Gastroesophageal sphincter (tissue), 4 donors: ENCODE data around the gene ZBED5. TPM values are rescaled to one million over a fixed set of nuclear protein-coding genes. Genes with fewer than 3 reads are reported as not detected.
A peak's percentile ranks its signal among the peaks of the same experiment; 100 is the strongest.

Experiments
- ATAC-seq: fragments of 150-250 bp; one replicate; pipeline ENCODE4 v1.9.1; 2016; ENCODE audit warnings: mild to moderate bottlenecking, moderate library complexity
- H3K27ac ChIP-seq, 4 donors: fragments of 200-600 bp; sonication (generic) in 3 of 4; 1 replicate in 3 of 4; 2 replicates in 1 of 4; pipeline ENCODE4 v1.5.1; 2016 to 2019
- H3K27me3 ChIP-seq: fragments of 200-600 bp; sonication (generic); one replicate; pipeline ENCODE4 v1.5.1; 2019
- H3K36me3 ChIP-seq, 2 donors: fragments of 200-600 bp; sonication (generic); one replicate each; pipeline ENCODE4 v1.5.1; 2019; ENCODE audit warnings: control low read depth in 1 of 2
- H3K4me1 ChIP-seq, 3 donors: fragments of 200-600 bp; sonication (generic); 1 replicate in 2 of 3; 2 replicates in 1 of 3; pipeline ENCODE4 v1.5.1; 2016 to 2019; ENCODE audit warnings: control low read depth in 2 of 3
- H3K4me3 ChIP-seq, 2 donors: fragments of 200-600 bp; sonication (generic); one replicate each; pipeline ENCODE4 v1.5.1; 2019; ENCODE audit warnings: mild to moderate bottlenecking in 1 of 2, moderate library complexity in 1 of 2
- H3K9me3 ChIP-seq, 3 donors: fragments of 200-600 bp; sonication (generic); one replicate each; pipeline ENCODE4 v1.5.1; 2017 to 2019; ENCODE audit warnings: control low read depth in 2 of 3
- EP300 ChIP-seq: sonication (generic); formaldehyde crosslinking; IDR thresholded peaks from one replicate; pipeline ENCODE4 v1.6.1; 2017; ENCODE audit warnings: antibody characterized with exemption, mild to moderate bottlenecking
- POLR2A ChIP-seq, 2 donors: fragments of 450-650 bp; IDR thresholded peaks; one replicate each; pipeline ENCODE4 v1.6.1; 2017; ENCODE audit warnings: antibody characterized with exemption in 2 of 2, mild to moderate bottlenecking in 2 of 2, moderate library complexity in 1 of 2
- POLR2AphosphoS5 ChIP-seq: sonication (generic); formaldehyde crosslinking; IDR thresholded peaks from one replicate; pipeline ENCODE4 v1.6.1; 2017; ENCODE audit warnings: antibody characterized with exemption
- WGBS, 2 donors: methylation state at CpG; one replicate each; pipeline ENCODE4 v1.1.5; 2018; ENCODE audit warnings: low coverage in 1 of 2; 5-methylcytosine and 5-hydroxymethylcytosine counted together
- total RNA-seq, 4 donors: library from RNA; depleted of rRNA; stranded (reverse); fragments of >200 nt; gene quantifications; one replicate each; pipeline ENCODE4 v1.1.0, GENCODE V29; 2016
- TF ChIP-seq, protein P1 (sequence below), 4 experiments: fragments of 200-600 bp in 2 of 4; fragments of 450-650 bp in 2 of 4; sonication (generic) in 1 of 4; IDR thresholded peaks; one replicate each; pipeline ENCODE4 v1.5.1; 2017 to 2019; ENCODE audit warnings: antibody characterized with exemption in 4 of 4, mild to moderate bottlenecking in 2 of 4, moderate library complexity in 2 of 4

ZBED5 gene
- total RNA-seq, 4 donors from 2014 or later: 26.0 to 57.3 (median 41.7) TPM

DNA sequence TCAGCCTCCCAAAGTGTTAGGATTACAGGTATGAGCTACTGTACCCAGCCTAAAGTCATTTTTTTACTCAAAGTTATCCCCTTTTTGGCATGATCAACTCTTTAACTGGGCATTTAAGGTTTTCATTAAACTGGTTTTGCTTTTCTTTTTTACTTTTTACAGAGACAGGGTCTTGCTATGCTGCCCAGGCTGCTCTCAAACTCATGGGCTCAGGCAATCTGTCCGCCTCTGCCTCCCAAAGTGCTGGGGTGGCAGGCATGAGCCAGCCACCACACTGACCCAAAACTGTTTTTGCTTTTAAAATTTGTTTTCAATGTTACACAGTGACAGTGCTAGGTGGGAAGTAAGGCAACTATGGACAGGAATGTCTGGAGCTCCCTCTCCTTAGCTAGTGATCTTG lies 3.9 kb upstream of the ZBED5 start:
- Histone ChIP-seq H3K4me3 (no peak overlapping the region), H3K27me3 (no peaks in the 10 kb centered on the region), H3K4me1 (peaks cover 0 to 59% (median 7%) of the 10 kb centered on the region in 3 donors), H3K9me3 (no peaks in the 10 kb centered on the region), H3K27ac (peak overlapping the region in 3 of 4 donors; percentile 48 to 99 (median 98)), H3K36me3 (no peaks in the 10 kb centered on the region)
- no peak for TF ChIP-seq POLR2A (IDR thresholded peaks at IDR 0.05)
- TF ChIP-seq EP300: no peak
- TF ChIP-seq, protein P1, sequence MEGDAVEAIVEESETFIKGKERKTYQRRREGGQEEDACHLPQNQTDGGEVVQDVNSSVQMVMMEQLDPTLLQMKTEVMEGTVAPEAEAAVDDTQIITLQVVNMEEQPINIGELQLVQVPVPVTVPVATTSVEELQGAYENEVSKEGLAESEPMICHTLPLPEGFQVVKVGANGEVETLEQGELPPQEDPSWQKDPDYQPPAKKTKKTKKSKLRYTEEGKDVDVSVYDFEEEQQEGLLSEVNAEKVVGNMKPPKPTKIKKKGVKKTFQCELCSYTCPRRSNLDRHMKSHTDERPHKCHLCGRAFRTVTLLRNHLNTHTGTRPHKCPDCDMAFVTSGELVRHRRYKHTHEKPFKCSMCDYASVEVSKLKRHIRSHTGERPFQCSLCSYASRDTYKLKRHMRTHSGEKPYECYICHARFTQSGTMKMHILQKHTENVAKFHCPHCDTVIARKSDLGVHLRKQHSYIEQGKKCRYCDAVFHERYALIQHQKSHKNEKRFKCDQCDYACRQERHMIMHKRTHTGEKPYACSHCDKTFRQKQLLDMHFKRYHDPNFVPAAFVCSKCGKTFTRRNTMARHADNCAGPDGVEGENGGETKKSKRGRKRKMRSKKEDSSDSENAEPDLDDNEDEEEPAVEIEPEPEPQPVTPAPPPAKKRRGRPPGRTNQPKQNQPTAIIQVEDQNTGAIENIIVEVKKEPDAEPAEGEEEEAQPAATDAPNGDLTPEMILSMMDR (IDR thresholded peaks at IDR 0.05): no peak
- TF ChIP-seq POLR2AphosphoS5: no peak
- 60% methylated on average over 1 of the region's 1 CpG; no CpG with 5 or more reads in 1 of the 2 donors for WGBS, 2 donors
- no peak for ATAC-seq

- TF ChIP-seq EP300: no peak
- no peak for TF ChIP-seq POLR2A (IDR thresholded peaks at IDR 0.05)
- TF ChIP-seq, protein P1 (IDR thresholded peaks at IDR 0.05): no peak
- TF ChIP-seq POLR2AphosphoS5: no peak
- Histone ChIP-seq H3K9me3 (no peaks in the 10 kb centered on the region), H3K4me1 (peaks cover under 1 to 63% (median 8%) of the 10 kb centered on the region in 3 donors), H3K27me3 (no peaks in the 10 kb centered on the region), H3K4me3 (no peak overlapping the region), H3K36me3 (no peaks in the 10 kb centered on the region), H3K27ac (peak overlapping the region in 3 of 4 donors; percentile 76 to 99 (median 98))
- ATAC-seq: no peak
Observed at GRCh38 chr11:10861047-10861446, 3.2 kb upstream of the ZBED5 start.

DNA sequence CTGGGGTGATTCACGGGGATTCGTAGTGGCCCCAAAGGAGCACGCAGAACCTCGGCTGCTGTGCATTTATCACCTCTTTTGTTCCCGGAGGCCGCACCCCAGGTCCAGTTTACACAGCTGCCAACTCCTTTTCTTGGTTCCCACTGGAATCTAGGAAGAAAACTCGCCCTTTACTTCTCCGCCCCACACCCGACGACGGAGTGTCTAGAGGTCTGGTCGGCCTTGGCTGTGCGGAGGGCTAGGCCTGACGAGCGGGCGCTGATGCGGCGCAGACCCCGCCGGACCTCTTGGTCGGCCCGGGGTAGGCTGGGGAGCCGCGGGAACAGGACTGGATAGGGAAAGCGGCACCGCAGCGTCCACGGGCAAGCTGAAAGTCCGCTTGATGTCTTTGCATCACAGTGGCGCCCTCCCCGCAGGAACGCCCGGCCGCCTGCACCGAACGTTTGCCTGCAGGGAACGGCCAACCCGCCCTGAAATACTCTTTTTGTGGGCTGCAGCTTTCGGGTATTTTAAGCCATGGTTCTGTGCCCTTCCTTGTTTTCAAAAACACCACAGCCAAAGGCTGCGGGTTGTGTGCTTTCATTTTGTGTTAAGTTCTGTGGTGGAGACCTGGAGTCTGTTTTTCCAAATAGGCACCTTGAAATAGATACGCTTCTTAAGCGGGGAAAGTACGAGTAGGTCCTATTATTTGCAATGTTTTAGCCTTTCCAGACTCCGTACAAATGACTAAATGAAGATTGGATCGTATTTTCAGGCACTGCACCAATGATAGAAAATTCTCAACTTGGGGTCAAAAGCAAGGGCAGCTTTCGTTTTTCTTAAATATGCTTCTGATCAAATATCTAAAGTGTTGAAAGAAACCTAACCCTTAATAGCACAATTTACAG lies 829 bp upstream of the ZBED5 start:
- Histone ChIP-seq H3K4me3 (peak overlapping the region; percentile 72 to 92), H3K27ac (peak overlapping the region; percentile 64 to 99 (median 98)), H3K36me3 (peaks cover 0 to 19% of the 10 kb centered on the region in 2 donors), H3K27me3 (no peaks in the 10 kb centered on the region), H3K4me1 (peaks cover 4 to 72% (median 12%) of the 10 kb centered on the region in 3 donors), H3K9me3 (no peaks in the 10 kb centered on the region)
- ATAC-seq: peak; percentile 51
- TF ChIP-seq EP300 (no peak), POLR2AphosphoS5 (peak; percentile 8)
- TF ChIP-seq, protein P1 (IDR thresholded peaks at IDR 0.05): peak in 2 of 4 experiments; percentile 4 to 23
- 0 to 1% methylated on average over 7 to 11 of the region's 46 CpGs for WGBS, 2 donors

DNA sequence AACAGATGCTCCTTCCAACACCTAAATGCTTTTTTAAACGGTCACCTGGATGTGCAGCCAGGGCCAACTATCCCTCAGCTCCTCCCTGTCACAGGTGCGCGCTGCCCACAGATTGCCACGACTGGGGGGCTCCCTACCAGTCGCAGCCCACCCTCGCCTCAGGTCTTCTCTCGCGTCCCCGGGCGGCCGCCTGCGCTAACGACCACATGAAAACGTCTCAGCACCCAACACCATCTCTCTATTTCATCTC lies 469 bp downstream of the ZBED5 start:
- peak overlapping the region; percentile 72 to 92 for H3K4me3 ChIP-seq
- H3K9me3 ChIP-seq: no peaks in the 10 kb centered on the region
- peak overlapping the region; percentile 96 to 99 (median 98) for H3K27ac ChIP-seq
- H3K4me1 ChIP-seq: peaks cover 4 to 68% (median 12%) of the 10 kb centered on the region in 3 donors
- H3K36me3 ChIP-seq: peaks cover 0 to 32% of the 10 kb centered on the region in 2 donors
- no peak for ATAC-seq
- TF ChIP-seq POLR2AphosphoS5 (no peak), POLR2A (IDR thresholded peaks at IDR 0.05) (no peak), EP300 (no peak)
- TF ChIP-seq, protein P1 (IDR thresholded peaks at IDR 0.05): no peak
- H3K27me3 ChIP-seq: no peaks in the 10 kb centered on the region
- WGBS, 2 donors: 0% methylated on average over 5 to 14 of the region's 14 CpGs
